HG02759 (cell line): ENCODE data around the gene ZNF613.
A peak's percentile ranks its signal among the peaks of the same experiment; 100 is the strongest.
"Not testable (repeated sequence)": the region's sequence is repeated elsewhere in the genome, so short reads cannot be mapped to it uniquely, and the experiment has no call there.

Source experiments
- ATAC-seq: cut with Tn5 transposase; IDR thresholded peaks from one replicate; pipeline ENCODE4 v1.9.1; 2021; ENCODE audit warnings: mild to moderate bottlenecking, moderate library complexity; ENCODE audit not compliant: unreplicated experiment

Gene ZNF613

DNA sequence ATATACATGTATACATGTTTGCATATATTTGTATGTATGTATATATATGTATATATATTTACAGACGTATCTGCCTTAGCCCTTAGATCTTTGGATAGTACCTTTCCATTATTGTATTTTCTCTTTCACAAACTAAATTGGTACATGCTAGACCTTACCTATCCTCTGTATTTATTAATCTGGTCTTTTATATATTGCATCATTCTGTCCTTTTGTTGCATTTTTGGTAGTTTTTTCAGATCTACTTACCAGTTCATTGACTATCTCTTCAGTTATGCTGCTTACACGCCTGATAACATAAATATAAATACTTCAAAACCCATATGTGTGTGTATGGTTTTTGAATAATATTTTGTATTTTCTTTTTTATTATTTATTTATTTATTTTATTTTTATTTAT, 11.7 kb downstream of the ZNF613 start:
- no peak for ATAC-seq

DNA sequence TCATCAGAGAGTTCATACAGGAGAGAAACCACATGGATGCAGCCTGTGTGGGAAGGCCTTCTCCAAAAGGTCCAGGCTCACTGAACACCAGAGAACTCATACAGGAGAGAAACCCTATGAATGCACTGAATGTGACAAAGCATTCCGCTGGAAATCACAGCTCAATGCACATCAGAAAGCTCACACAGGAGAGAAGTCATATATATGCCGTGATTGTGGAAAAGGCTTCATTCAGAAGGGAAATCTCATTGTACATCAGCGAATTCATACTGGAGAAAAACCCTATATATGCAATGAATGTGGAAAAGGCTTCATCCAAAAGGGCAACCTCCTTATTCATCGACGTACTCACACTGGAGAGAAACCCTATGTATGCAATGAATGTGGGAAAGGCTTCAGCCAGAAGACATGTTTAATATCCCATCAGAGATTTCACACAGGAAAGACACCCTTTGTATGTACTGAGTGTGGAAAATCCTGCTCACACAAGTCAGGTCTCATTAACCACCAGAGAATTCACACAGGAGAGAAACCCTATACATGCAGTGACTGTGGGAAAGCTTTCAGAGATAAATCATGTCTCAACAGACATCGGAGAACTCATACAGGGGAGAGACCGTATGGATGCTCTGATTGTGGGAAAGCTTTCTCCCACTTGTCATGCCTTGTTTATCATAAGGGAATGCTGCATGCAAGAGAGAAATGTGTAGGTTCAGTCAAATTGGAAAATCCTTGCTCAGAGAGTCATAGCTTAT, 17.7 kb downstream of the ZNF613 start:
- no peak for ATAC-seq

DNA sequence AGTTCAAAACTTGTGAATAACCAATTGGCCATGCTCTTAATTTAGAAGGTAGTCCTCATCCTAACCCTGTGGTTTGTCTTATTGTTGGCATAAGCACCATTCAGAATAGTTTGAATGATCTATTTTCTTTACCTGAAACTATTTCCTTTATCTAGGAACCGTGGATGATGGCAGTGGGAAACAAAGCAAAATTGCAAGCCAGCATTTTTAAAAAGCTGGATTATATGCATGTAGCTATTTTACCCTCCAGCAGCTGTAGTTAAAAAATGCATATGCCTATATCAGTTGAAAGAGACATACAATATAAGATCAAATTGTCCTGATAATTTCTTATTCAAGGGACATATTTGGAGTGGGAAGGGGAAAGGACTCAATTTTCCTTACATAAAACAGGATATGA, 19.3 kb downstream of the ZNF613 start:
- no peak for ATAC-seq

DNA sequence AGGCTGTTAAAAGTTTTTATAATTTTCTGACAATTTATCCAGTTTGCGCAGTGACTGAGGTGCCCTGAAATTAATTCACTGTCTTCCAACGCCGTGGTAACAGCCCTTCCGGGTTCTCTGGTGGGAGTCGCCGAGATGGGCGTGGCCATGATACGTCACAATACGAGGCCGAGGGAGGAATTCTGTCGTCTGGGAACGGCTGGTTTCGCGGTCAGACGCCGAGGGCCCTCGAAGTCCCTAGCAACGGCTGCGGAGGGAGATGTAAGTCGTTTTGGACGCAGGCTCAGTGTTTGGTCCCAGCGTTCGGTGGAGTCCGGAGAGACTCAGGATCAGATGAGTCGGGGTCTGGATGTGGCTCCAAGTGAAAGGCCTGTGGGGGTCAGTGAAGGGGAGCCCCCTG, 21.7 kb downstream of the ZNF613 start:
- ATAC-seq, result no peak

DNA sequence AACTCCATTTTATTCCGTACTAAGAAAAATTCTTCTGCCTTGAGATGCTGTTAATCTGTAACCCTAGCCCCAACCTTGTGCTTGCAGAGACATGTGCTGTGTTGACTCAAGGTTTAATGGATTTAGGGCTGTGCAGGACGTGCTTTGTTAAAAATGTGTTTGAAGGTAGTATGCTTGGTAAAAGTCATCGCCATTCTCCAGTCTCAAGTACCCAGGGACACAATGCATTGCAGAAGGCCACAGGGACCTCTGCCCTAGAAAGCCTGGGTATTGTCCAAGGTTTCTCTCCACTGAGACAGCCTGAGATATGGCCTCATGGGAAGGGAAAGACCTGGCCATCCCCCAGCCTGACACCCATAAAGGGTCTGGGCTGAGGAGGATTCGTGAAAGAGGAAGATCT, 30.6 kb downstream of the ZNF613 start:
- not testable (repeated sequence) for ATAC-seq

DNA sequence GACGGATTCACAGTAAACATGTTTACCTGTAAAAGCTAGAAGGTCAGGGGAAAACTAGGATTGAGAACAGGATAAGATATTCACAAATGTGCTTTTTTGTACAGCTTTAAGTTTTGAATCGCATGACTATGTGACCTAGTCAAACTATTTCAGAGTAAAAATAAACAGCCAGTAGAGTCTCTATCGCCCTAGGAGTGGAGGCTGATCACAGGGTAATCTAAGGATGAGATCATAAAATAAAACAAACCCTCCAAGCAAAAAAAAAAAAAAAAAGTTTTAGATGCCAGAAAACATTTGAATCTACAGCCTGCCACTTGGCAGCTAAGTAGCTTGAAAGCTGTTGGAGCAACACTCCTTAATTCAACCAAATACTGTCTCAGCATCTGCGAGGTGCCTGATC, 32.5 kb downstream of the ZNF613 start:
- ATAC-seq, result no peak

DNA sequence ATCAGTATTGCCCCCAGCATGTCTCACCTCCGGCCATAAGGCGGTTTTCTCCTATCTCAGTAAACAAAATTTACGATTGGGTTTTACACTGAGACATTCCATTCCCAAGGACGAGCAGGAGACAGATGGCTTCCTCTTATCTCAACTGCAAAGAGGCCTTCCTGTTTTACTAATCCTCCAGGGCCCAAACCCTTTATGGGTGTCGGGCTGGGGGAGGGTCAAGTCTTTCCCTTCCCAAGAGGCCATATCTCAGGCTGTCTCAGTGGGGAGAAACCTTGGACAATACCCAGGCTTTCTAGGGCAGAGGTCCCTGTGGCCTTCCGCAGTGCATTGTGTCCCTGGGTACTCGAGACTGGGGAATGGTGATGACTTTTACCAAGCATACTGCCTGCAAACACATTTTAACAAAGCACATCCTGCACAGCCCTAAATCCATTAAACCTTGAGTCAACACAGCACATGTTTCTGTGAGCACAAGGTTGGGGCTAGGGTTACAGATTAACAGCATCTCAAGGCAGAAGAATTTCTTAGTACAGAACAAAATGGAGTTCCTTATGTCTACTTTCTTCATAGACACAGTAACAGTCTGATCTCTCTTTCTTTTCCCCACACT, 33.5 kb downstream of the ZNF613 start:
- ATAC-seq, result not testable (repeated sequence)

DNA sequence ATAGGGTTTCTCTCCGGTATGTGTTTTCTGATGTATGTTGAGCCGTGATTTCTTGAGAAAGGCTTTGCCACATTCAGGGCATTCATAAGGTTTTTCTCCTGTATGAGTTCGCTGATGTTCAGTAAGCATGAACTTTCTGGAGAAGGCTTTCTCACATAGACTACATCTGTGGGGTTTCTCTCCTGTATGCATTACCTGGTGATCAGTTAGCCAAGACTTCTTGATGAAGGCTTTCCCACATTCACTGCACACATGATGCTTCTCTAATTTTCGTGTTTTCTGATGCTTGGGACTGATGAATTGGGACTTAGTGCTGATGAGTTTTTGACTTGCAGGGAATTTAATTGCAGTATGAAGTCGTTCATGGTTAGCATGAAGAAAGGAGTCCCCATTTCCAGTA, 38.3 kb downstream of the ZNF613 start:
- ATAC-seq, result no peak

DNA sequence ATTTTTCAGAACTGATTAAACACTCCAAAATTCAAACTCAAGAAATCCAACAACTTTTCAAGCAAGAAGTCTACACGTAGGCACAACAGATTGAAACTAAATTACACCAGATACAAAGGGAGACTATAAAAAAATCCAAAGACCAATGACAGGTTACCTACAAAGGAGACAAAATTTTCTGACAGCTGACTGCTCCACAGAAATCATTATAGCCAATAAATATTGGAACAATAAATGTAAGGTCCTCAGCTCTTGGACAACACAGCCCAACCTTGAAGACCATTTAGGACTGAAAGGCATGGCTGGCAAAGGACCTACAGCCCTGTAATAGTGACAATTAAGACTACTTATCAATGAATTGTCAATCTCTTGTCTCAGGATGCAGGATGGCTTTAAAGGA, 43.4 kb downstream of the ZNF613 start:
- ATAC-seq, result no peak

DNA sequence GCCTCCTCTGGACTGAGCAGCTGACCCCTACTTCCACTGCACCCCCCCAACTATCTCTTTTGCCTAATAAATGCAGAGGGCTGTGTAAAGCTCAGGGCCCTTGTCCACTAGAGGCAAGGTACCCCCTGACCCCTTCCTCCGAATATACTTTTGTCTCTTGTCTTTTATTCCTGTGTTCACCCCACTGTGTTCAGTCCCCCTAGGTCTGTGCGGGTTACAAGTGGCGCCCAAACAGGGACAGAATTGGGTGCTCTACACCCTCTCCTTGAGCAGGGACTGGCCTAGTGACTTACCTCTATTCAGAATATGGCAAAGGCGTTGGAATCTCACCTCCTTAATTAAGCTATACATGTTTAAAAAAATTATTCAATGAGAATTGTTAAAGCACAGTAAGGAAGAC, 44.4 kb downstream of the ZNF613 start:
- no peak for ATAC-seq

DNA sequence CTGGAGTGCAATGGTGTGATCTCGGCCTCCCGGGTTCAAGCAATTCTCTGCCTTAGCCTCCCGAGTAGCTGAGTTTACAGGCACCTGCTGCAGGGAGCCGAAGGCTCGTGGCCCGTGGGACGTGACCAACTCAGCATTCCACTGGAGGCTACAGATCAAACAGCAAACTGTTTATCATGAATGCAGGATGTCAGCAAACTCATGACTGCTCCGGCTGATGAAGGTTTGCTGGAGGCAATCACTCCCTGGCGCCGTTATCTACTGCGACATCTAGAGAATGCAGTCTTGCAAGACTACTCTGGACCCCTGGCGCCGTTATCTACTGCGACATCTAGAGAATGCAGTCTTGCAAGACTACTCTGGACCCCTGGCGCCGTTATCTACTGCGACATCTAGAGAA, 48.5 kb downstream of the ZNF613 start:
- ATAC-seq, result not testable (repeated sequence)

DNA sequence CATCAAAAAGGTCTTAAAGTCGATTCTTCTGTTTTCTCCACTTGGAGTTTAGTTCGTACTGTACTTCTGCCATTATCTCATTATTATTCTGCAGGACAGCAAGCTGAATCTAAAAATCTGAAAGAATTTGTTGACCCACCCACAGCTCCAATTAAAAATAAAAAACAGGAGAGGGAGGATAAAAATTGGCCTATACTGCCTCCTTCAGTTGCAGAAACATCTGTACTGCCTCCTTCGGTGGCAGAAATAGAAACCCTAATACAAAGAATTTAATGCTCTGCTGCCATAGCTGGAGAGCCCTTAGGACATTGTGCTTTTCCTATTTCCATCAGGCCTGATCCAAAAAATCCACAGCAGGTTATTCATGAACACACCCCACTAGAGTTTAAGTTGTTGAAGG, 49.6 kb downstream of the ZNF613 start:
- ATAC-seq, result no peak

DNA sequence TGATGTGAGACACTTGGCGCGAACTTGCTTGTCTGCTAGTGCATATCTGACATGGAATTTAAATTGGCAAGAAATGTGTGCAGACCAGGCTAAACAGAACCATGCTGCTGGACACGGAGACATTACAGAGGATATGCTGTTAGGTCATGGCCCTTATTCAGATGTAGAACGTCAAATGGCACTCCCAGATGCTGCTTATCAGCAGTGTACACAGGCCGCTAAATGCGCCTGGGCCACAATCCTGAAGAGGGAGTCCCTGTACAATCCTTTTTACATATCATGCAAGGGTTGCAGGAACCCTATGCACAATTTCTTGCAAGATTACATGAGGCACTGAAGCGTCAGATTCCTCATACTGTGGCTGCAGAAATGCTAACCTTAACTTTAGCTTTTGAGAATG, 50.1 kb downstream of the ZNF613 start:
- no peak for ATAC-seq

DNA sequence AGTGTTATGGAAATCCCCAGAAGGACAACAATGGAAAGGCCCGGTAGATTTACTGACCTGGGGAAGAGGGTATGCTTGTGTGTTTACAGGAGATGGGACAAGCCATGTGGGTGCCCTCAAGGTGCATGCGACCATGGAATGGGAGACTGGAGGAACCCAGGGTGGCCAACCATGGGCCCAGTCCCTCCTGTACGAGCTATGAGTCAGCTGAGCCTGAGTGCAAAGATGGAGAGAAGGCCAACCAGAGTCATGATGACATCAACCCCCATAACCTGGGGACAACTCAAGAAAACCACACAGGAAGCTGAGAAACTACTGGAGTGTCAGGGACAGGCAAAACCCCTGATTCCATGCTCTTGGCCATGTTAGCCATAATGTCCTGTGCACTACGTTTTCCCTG, 51.6 kb downstream of the ZNF613 start:
- ATAC-seq, result no peak

DNA sequence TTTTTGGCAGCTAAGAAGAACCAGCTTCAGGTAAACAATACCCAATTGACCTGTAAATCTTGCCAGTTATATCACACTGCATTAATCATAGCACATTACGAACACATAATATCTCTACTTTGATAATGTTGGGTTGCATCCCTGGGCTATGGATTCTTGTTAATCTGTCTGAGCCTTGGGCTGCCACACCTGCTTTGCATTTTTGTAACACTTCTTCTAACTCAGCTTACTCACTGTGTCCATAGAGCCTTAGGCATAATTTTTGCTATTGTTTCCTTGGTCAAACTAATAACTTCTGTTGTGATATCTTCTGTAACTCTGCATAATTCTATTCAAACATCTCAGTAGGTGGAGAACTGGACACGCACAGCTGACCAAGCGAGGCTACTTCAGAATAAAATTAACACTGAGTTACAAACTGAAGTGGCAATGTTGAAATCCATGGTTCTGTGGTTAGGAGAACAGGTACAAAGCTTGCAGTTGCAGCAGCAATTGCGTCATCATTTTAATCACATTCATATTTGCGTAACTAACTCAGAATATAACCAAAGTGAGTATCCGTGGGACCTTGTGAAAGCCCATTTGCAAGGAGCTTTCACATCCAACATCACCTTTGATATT, 53.0 kb downstream of the ZNF613 start:
- ATAC-seq, result no peak

DNA sequence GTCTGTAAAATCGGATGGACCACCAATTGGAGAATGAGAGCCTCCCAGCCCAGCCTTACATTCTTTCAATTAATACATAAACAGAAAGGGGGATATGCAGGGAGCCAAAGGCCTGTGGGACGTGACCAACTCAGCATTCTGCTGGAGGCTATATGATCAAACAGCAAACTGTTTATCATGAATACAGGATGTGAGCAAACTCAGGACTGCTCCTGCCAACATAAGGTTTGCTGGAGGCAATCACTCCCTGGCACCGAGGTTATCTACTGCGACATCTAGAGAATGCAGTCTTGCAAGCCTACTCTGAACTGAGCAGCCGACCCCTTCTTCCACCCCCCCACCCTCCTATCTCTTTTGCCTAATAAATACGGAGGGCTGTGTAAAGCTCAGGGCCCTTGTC, 53.7 kb downstream of the ZNF613 start:
- not testable (repeated sequence) for ATAC-seq

DNA sequence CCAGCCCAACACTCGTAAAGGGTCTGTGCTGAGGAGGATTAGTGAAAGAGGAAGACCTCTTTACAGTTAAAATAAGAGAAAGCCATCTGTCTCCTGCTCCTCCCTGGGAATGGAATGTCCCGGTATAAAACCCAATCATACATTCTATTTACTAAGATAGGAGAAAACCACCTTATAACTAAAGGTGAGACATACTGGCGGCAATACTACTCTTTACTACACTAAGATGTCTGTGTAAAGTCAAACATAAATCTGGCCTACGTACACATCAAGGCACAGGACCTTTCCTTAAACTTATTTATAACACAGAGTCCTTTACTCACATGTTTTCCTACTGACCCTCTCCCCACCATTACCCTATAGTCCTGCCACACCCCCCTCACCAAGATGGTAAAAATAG, 56.1 kb downstream of the ZNF613 start:
- no peak for ATAC-seq

DNA sequence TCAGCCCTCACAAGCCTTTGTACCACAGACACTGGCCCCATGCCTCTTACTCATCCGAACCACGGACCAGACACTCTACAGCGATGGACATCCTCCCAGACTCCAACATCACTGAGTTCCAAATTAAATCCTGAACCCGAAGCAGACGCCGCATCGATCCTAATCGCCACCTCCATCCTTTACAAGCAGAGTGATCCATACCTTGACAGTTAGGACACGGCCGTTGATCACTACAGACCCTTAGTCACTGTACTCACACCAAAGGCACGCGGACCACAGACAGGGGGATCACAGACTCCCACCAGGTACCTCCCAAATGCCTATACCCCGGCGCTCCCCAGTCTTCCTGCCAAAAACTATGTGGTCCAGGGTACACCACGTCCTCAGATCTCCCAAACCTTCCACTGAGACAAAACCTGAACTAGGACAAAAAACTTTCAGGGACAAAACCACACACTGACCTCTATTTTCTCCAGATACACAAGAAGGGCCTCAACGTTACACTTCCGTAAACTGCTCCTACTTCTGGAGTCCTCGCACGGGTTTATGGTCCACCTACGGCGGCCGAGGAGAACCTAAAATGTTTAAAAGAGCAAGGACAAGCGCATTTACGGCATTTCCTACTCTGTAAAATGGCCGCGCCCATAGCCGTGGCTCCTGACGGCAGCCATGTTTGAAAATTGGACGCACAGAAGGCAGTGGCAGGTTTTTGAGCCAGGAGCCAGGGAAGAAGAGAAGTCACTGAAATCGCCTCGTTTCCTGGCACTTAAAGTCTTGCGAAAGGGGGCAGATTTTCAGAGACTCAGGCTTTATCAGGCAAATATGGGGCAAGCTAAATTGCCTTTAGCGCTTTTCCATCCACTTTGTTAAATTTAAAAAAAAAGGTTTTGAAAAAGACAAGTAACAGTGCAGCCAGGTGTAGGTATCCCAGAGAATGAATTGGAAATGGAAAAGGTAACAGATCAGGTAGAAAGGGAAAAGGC, 59.3 kb downstream of the ZNF613 start, which contains the start of gene ZNF350:
Gene ZNF350 (minus strand): TSS at position 532 of the 983 bp plus-strand sequence. CDS start 12,480 bp downstream, outside the sequence.
- ATAC-seq, result peak; percentile 88

DNA sequence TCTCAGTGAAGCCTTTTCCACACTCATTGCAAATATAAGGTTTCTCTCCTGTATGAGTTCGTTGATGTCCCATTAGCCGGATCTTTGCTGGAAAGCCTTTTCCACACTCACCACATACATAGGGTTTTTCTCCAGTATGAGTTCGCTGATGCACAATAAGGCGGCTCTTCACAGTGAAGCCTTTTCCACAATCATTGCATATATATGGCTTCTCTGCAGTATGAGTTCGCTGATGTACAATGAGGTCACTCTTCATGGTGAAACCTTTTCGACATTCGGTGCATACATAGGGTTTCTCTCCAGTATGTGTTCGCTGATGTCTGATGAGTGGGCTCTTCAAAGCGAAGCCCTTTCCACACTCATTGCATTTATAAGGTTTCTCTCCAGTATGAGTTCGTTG, 66.2 kb downstream of the ZNF613 start:
- ATAC-seq, result no peak

DNA sequence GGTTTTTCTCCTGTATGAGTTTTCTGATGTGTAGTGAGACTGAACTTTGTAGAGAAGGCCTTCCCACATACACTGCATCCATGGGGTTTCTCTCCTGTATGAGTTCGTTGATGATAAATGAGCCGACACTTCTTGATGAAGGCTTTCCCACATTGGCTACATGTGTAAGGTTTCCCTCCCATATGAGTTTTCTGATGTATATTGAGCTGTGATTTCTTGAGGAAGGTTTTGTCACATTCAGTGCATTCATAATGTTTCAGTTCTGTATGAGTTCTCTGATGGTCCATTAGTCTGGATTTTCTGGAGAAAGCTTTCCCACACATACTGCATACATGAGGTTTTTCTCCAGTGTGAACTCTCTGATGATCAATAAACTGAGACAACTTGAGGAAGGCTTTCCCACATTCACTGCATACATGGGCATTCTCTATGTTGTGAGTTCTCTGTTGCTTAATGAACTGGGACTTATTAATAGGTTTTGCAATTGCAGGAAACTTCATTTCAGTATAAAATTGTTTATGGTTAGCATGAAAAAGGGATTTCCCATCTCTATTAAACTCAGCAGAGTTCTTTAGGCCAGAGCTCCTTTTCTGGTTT, 66.9 kb downstream of the ZNF613 start:
- no peak for ATAC-seq
